PC-9 (cell line): ENCODE data around the gene TOX2.

ENCODE experiments used
- CTCF ChIP-seq: fragments of 200-600 bp; sonication (generic); conservative IDR thresholded peaks from 2 replicates; pipeline ENCODE4 v1.6.1; 2017; ENCODE audit warnings: mixed run types, antibody characterized with exemption, mild to moderate bottlenecking, moderate library complexity
- EZH2 ChIP-seq: fragments of 200-600 bp; sonication (generic); IDR thresholded peaks from 2 replicates; pipeline ENCODE4 v1.8.0; 2017; ENCODE audit warnings: antibody characterized with exemption, low read depth

GRCh38 chr20:44075950-44076232, 161.2 kb downstream of the TOX2 start:
- TF ChIP-seq CTCF (no peak), EZH2 (no peak)
